SKM-1 (cell line): Measurements from ENCODE around the gene ARMC9.
"Not testable (repeated sequence)": the region's sequence is repeated elsewhere in the genome, so short reads cannot be mapped to it uniquely, and the experiment has no call there.

Source experiments
- DNase-seq: peaks from one replicate; lab custom pipeline; 2025; ENCODE audit not compliant: unreplicated experiment; lab: John Stamatoyannopoulos, UW

ARMC9 gene

GRCh38 chr2:231239751-231240150 is 41.3 kb downstream of the ARMC9 start:
- no peak for DNase-seq

GRCh38 chr2:231241755-231242507 is 43.5 kb downstream of the ARMC9 start:
- DNase-seq, result no peak

- no peak for DNase-seq
These were observed 45.4 kb downstream of the ARMC9 start for GRCh38 chr2:231243866-231244265.

GRCh38 chr2:231244382-231245248 is 46.2 kb downstream of the ARMC9 start:
- DNase-seq, result no peak

- no peak for DNase-seq
These were observed 47.0 kb downstream of the ARMC9 start for GRCh38 chr2:231245249-231246094.

GRCh38 chr2:231246171-231246842 is 47.9 kb downstream of the ARMC9 start:
- no peak for DNase-seq

GRCh38 chr2:231250146-231250545 is 51.7 kb downstream of the ARMC9 start:
- no peak for DNase-seq

GRCh38 chr2:231250698-231251097 is 52.3 kb downstream of the ARMC9 start:
- DNase-seq, result no peak

- not testable (repeated sequence) for DNase-seq
These were observed 54.9 kb downstream of the ARMC9 start for GRCh38 chr2:231253292-231253691.

- no peak for DNase-seq
These were observed 58.1 kb downstream of the ARMC9 start for GRCh38 chr2:231256494-231256893.

- DNase-seq, result no peak
These were observed 59.3 kb downstream of the ARMC9 start for GRCh38 chr2:231257763-231258162.

GRCh38 chr2:231258701-231259100 is 60.3 kb downstream of the ARMC9 start:
- DNase-seq, result no peak

GRCh38 chr2:231259104-231259503 is 60.7 kb downstream of the ARMC9 start:
- DNase-seq, result no peak

- DNase-seq, result no peak
These were observed 62.2 kb downstream of the ARMC9 start for GRCh38 chr2:231260442-231261208.

GRCh38 chr2:231263118-231263831 is 64.8 kb downstream of the ARMC9 start:
- no peak for DNase-seq

- DNase-seq, result no peak
These were observed 72.0 kb downstream of the ARMC9 start for GRCh38 chr2:231270221-231271114.

GRCh38 chr2:231272991-231273390 is 74.6 kb downstream of the ARMC9 start:
- DNase-seq, result no peak

- no peak for DNase-seq
These were observed 78.6 kb downstream of the ARMC9 start for GRCh38 chr2:231276987-231277386.
